Kidney capillary endothelial cell (primary cell): Measurements from ENCODE around the gene RBFA.
"Not testable (repeated sequence)": the region's sequence is repeated elsewhere in the genome, so short reads cannot be mapped to it uniquely, and the experiment has no call there.

Experiments used
- DNase-seq: peaks from one replicate; pipeline ENCODE4 v3.0.0-alpha.2; 2018; ENCODE audit warnings: low spot score

Gene RBFA

GRCh38 chr18:80034068-80034851 is at the start of gene RBFA:
TSS of gene RBFA (plus strand) at chr18:80034434. CDS start at chr18:80034496, 62 bp downstream.
- DNase-seq = peak; percentile 96

GRCh38 chr18:79985172-79985571 is 49.1 kb upstream of the RBFA start:
- no peak for DNase-seq

- DNase-seq = no peak
These were observed 47.5 kb upstream of the RBFA start for GRCh38 chr18:79986726-79987125.

- no peak for DNase-seq
These were observed 46.7 kb upstream of the RBFA start for GRCh38 chr18:79987566-79987965.

GRCh38 chr18:79988071-79988450 is 46.2 kb upstream of the RBFA start:
- no peak for DNase-seq

GRCh38 chr18:79988451-79989194 is 45.6 kb upstream of the RBFA start, which contains the start of gene TXNL4A:
TSS of gene TXNL4A (minus strand) at chr18:79988563. CDS start at chr18:79988392, 171 bp downstream.
- DNase-seq = peak; percentile 73

- no peak for DNase-seq
These were observed 45.1 kb upstream of the RBFA start for GRCh38 chr18:79989195-79989497.

GRCh38 chr18:79991494-79991893 is 42.7 kb upstream of the RBFA start:
- DNase-seq = no peak

- DNase-seq = not testable (repeated sequence)
These were observed 34.5 kb upstream of the RBFA start for GRCh38 chr18:79999701-80000100.

- DNase-seq = no peak
These were observed 33.4 kb upstream of the RBFA start for GRCh38 chr18:80000877-80001276.

GRCh38 chr18:80002468-80002867 is 31.8 kb upstream of the RBFA start:
- DNase-seq = no peak

- DNase-seq = no peak
These were observed 29.5 kb upstream of the RBFA start for GRCh38 chr18:80004600-80005342.

- DNase-seq = no peak
These were observed 27.5 kb upstream of the RBFA start for GRCh38 chr18:80006724-80007123.

- peak; percentile 3 for DNase-seq
These were observed 24.3 kb upstream of the RBFA start for GRCh38 chr18:80009661-80010550.

GRCh38 chr18:80010551-80010906 is 23.7 kb upstream of the RBFA start:
- no peak for DNase-seq

- not testable (repeated sequence) for DNase-seq
These were observed 22.6 kb upstream of the RBFA start for GRCh38 chr18:80011496-80012137.

GRCh38 chr18:80012714-80013113 is 21.5 kb upstream of the RBFA start:
- no peak for DNase-seq

- DNase-seq = peak; percentile 10
These were observed 11.6 kb upstream of the RBFA start for GRCh38 chr18:80022613-80023012.

- no peak for DNase-seq
These were observed 11.1 kb upstream of the RBFA start for GRCh38 chr18:80023173-80023572.

GRCh38 chr18:80026363-80026762 is 7.9 kb upstream of the RBFA start:
- DNase-seq = no peak

- DNase-seq = not testable (repeated sequence)
These were observed 6.5 kb upstream of the RBFA start for GRCh38 chr18:80027719-80028118.
